Stimulated activated CD8-positive, alpha-beta memory T cell treated with anti-CD3 and anti-CD28 coated beads, Interleukin-2, amount 100 ng/mL, for 48 hours (primary cell): ENCODE data around the gene SLC41A3.

Source experiments
- DNase-seq, 2 donors: peaks; one replicate each; pipeline ENCODE4 v3.0.0-alpha.2; 2020; ENCODE audit warnings: low read depth in 2 of 2

The SLC41A3 gene

DNA sequence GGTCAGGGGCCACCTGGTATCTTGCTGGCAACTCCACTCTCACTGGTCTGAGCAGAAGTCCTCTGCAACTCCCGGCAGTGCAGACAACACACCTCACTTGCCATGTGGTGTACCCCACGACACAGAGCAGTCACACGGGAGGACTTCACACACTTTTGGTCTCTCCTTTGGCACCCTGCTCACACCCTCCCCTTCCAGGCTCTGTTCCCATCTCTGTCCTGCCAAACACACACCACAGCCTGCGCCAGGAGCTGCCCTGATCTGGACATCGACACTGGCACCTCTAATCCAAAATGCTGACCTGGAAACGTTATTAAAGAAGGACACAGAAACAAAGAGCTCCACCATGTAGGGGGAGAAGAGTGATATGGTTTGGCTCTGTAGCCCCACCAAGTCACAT lies 57.2 kb downstream of the SLC41A3 start:
- no peak for DNase-seq

DNA sequence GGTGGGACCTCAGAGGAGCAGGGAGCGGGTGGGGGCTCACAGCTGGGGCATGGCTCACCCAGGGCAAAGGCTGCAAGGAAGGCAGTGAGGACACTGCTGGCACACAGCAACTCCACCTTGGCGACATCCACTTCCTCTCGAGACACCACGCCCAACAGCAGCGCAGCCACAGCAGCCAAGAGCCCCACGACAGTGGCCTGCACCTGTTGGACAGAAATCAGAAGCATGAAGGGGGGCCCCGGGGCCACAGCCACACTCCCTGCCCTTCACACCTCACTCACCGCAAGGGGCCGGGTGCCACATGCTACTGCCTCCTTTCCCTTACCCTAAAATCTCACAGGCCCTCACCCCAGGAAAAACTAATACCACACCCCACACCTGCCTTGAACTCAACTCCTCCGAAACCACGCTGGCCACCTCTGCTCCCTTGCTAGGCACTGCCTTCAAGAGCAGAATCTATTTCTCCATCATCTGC lies 57.6 kb downstream of the SLC41A3 start:
- DNase-seq, result no peak

DNA sequence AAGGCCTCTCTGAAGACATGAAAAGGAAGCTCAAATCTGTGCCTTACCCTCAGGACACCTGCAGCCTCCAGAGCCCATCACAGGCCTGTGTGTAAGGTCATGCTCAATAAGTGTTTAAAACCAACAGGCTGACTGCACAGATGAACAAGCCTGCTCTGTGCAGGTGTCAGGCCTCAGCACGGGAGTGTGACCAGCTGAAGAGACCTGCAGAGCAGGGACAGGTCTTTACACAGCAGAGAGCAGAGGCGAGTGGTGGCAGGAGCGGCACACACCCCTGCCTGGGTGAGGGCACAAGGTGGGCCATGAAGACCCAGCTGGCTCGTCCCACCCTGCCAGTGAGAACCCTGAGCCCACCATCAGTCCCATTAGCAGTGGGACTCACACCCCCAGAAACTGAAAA lies 58.1 kb downstream of the SLC41A3 start:
- no peak for DNase-seq

DNA sequence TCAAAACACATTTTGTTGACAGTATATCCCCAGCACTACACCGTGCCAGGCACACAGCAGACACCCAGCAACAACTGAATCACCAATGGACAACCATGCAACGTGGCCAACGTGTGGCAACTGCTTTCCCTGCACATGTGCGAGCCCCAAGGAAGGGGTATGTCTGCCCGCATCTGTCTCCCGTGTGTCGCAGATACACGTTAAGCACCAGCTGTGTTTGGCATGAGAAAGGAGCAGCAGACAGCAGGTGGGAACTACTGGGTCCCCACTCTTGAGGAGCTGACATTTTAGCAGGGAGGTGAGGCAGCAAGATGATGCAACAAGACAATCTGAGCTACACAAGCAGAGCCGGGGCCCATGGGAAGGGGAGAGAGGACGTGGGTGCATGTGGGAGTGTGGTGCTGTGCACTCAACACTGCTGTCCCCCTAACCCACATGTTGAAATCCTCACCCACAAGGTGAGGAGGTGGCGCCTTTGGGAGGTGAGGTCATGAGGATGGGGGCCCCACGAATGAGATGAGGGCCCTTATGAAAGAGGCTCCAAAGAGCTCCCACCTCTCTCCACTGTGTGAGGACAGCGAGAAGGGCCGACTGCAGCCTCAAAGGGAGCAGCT lies 58.7 kb downstream of the SLC41A3 start:
- DNase-seq, result no peak

DNA sequence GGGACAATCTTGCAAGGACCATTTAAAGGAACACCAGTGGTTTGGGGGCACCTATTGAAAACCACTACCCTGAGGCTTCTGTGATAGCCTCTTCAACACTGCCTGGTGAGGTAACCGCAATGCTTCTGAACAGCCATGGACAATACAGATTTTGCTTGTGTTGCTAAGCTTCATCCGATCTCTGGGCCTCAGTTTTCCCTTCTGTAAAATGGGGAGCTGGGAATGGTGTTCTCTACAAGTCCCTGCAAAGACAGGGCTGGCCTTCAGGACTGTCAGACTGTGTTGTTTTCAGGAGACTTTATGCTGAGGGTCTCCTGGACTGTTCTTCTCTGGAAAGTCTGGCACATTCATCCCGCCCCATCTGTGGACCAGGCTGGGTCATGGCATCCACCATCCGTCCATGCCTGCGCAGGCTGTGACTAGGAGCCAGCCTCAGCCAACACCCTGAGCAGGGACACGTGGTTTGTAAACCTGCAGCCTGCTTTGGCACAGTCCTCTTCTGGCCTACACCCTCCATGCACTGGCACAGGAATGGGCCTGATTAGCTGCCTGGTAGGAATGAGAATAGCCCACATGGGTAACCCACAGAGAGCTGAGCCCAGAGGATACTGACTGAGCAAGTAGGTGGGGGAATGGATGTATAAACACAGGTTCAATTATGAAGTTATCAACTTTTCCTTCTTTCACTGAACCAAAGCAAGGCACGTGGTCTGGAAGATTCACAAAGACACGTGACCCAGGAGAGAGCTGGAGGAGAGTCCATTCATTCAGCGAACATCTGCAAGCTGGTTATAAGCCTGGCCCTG lies 59.7 kb downstream of the SLC41A3 start:
- no peak for DNase-seq

DNA sequence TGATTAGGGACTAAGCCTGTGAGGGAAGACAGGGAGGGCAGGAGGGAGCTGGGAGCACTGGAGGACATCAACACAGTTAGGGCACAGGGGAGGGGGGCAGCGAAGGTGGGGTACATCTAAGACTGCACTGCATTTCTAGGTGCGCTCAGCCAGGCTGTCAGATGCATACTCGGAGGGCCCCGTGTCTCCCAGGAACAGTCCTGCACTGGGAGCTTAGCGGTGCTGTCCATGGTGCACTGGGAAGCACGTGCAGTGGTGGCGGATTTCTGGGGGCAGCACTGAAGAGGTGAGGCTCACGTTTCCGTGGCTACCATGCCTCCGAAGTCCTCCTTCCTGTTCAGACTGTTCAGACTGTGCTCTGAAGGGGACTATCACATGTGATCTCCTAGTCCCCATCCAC lies 60.5 kb downstream of the SLC41A3 start:
- DNase-seq, result no peak

DNA sequence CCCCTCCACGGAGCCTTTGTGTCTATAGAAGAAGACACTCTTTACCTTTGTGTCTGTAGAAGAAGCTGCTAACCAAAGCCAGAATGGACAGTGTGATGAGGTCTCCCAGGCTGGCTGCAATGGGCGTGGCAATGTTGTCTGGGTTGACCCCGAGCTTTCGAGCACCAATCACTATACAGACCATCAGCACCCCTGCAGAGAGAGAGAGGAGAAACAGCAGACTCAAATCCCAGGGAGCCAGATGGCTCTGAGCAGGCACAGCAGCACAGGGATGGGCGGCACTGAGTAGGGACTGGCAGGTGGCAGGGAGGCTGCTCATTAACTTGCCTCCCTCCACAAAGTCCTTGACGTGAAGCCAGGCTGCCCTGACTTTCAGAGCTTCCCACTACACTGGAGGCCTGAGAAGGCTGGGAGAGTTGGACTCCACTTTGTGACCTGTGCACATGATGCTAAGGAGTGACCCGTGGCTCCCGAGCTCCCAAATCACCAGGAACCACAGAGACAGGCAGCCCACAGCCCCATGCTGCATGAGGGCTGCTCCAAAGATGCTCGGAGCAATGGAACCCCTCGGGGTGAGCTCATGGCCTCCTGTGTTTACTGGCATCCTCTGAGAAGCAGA lies 61.1 kb downstream of the SLC41A3 start:
- no peak for DNase-seq

DNA sequence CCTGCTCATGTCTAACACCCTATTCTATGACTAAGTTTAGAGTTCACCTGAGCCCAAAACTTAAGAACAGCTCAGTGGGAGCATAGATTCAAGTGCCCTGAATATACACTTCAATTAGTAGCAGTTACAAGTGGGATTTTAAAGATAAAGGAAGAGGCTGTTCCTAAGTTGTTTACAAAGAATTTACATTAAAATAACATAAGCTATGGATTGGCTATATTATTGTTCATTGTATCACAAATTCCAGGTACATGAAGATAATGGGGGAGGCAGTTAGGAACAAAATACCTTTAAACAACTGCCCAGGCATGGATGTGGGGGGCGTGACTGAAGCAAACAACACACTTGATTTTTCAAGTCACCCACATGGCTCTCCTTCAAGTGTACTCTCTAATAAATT lies 62.2 kb downstream of the SLC41A3 start:
- no peak for DNase-seq

DNA sequence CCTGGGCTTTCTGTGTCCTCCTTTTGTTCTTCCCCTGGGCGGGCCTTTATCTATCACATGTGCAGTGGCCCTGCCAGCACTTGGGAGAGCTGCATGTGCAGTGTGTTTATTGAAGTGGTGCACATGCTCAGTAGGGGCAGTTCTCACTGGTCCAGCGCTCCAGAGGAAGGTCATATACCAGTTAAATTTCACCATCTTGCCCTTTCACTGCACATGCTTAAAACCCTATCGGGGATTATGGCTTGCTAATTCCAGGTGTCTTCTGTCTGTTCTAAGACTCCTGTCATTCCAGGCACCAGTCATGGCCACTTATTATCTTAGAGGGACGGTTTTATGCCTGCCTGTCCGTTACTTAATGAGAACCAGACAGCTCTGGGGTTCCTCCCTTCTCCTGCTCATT lies 62.7 kb downstream of the SLC41A3 start:
- no peak for DNase-seq

DNA sequence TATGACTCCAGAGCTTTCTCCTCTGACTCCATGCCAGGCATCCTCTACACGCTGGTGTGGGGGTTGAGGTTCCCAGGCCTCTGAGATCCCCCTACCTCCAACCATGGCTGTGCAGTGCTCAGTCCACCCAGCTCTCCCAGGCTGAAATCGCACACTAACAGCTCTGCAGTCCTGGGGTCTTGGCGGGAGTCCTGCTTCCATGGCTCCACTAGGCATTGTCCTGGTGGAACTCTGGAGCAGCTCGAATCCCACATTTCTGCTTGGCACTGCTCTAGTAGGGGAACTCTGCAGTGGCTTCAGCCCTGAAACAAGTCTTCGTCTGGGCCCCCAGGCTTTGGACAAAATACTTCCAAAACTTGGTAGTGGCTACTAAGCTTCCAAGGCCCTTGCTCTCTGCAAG lies 64.2 kb downstream of the SLC41A3 start:
- DNase-seq, result no peak

DNA sequence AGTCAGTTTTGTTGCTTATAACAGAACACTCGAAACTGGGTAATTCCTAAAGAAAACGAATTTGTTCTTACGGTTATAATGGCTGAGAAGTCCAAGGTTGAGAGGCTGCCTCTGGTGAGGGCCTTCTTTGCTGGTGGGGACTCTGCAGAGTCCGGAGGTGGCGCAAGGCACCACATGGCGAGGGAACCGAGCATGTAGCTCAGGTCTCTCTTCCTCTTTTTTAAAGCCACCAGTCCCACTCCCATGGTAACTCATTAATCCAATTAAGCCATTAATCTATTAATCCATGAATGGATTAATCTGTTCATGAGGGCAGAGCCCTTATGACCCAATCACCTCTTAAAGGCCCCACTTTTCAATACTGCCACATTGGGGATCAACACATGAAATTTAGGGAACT lies 64.9 kb downstream of the SLC41A3 start:
- DNase-seq, result no peak

DNA sequence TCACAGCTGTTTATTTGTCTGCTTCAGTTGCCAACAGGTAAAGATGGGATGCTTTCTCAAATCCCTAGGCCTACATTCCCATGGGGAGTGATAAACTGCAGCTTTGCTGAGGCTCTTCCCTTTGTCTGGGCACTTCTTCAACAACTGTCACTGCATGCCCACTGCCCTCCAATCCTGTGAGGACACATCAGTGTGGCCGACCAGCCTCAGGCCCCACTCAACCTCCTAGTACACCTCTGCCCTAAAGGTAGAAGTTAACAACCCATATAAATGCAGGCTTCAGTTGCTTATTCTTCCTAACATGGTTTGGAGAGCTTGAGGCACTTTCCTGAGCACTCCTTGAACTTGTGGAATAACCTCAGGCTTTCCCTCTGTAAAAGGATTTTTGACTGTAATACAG lies 65.4 kb downstream of the SLC41A3 start:
- no peak for DNase-seq

DNA sequence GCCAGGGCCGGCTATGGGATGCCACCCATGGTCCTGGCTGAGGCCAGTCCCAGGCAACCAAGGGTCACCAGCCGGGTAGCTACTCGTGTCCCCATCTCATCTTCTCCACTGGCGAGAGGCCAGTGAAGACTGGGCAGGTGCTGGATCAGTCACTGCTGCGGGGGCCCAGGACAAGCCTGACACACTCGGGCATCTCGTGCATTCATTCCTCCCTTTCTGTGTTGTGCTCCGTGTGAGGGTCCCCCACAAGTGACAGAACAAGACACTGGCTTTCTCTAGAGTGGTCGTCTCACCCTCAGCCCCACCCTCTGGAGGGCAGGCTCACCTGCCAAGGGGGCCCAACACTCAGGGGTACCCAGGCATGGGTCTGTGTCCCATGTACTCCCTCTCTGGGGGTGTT lies 66.6 kb downstream of the SLC41A3 start:
- DNase-seq, result no peak

DNA sequence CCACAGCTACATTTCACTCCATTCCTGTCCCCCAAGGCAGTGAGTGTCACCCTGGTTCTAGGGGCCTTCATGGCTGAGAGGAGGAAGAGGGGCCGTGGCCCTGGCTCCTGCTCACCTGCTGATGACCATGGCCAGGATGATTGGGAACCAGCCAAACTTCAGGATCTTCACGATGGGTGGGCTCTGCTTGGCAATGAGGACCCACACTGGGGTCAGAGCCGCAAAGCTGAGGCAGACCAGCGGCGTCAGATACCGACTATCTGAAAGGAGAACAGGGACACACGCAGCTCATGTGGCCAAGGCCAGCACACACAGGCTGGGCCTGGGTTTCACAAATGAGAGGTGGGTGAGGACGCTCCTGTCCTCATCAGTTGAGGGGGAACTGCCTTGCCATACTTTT lies 67.3 kb downstream of the SLC41A3 start:
- DNase-seq, result no peak

DNA sequence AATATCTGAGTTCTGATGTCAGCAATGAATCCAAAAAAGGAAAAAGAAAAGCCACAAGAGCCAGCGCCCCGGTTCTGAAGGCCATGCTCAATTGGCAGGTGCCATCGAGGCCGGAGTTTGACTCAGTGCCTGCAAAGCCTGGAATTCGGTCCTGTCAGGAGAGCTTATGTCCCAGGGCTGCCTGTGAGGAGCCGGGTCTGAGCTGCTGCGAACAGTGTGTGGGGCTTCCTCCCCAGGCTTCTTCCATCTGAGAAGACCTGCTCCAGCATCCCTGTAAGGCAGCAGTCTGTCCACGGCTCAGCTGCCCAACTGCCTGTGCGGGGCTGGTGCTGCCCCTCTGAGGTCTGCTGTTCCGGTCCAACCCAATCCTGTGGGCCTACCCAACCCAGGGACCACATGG lies 68.8 kb downstream of the SLC41A3 start:
- DNase-seq, result no peak

DNA sequence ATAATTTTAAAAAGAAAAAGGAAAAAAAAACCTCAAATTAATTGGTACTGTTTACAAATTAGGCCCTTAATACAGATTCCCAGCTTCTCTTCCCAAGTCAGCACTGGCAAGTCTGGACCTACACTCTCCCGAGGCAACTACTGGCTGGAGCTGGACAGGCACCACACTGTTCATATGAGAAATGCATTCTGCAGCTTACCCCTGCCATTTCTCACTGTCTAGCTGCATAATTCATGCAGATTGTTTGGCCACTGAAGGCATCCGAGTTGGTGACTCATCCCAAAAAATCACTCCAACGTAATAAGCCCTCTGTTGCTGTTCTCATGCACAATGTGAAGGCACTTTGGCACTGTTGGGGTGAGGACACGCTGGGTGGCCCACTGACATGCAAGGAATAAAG lies 69.7 kb downstream of the SLC41A3 start:
- no peak for DNase-seq

DNA sequence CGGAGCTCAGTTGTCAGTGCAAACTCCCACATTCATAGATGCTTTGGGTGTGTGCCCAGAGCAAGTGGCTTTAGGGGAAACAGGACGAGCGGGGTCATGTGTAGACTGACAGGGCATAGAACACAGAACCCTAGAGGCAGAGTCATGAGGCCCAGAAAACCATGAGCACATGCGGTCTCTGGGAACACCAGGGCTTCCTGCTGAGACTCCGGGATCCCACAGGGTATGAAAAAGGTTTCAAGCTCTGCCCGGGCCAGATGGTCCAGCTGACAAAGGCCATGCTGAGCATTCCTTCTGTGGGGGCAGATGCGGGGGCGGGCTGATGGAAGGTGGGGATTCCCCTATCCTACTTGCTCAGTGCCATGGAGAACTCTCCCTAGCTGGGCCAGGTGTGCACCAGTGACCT lies 70.2 kb downstream of the SLC41A3 start:
- no peak for DNase-seq

DNA sequence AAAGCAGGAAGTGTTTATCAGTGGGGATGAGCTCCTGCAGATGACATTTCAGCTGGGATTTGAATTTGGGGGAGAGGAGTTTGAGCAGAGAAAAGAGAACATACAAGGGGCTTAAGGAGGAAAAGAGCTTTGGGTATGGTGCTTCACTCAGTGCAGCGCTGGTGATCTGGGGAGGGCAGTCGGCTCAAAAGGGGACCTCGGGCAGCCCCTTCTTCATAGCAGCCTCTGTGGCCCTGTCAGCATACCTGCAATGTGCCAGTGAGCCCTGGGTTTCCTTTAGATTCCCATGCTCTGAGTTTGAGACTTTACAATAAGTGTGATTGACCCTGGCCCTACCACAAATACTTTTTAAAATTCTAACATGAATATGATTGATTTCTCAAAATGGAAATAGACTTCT lies 74.7 kb downstream of the SLC41A3 start:
- no peak for DNase-seq

DNA sequence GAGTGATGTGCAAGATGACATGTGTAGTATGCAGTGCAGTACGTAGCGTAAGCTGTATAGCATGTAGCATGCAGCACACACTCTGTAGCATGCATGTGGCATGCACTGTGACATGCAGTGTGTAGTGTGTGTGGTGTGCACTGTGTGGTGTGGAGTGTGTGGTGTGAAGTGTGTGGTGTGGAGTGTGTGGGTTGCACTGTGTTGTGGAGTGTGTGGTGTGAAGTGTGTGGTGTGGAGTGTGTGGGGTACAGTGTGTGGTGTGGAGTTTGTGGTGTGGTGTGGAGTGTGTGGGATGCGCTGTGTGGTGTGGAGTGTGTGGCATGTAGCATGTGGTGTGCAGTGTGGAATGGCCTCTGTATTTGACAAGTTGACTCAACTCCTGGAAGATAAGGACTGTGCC lies 75.7 kb downstream of the SLC41A3 start:
- no peak for DNase-seq

DNA sequence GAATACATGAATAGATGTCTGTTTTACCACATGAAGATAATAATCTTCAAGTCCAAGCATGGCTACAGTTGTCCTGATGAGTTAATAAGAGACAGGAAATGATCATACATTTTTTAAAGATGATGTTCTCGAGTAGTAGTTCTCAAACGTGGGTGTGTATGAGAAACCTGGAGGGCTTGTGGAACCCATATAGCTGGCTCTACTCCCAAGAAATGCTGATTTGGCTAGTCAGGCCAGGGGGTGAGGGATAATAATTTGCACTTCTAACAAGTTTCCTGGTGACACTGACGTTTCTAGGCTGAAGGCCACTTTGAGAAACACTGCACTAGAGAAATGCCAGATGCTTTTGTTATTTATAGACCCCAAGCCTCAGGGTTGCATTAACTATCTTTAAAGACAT lies 78.0 kb downstream of the SLC41A3 start:
- DNase-seq, result no peak

DNA sequence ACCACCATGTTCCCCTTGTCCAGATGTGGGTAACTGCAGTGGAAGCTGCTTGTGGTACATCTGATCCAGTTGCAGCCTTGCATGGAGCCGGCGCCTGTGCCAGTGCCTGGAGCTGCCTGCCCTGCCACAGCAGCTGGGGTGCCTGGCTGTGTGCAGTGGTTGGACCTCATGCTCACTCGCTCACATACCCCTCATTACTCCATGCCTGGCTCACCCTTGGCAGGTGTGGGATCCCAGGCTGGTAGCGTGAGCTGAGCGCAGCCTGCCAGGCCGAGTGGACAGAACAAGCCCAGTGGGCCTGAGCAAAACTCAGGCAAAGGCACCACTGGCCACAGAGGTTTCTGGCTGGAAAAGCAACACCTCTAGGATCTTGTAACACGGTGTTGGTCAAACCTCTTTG lies 79.2 kb downstream of the SLC41A3 start:
- DNase-seq, result no peak

DNA sequence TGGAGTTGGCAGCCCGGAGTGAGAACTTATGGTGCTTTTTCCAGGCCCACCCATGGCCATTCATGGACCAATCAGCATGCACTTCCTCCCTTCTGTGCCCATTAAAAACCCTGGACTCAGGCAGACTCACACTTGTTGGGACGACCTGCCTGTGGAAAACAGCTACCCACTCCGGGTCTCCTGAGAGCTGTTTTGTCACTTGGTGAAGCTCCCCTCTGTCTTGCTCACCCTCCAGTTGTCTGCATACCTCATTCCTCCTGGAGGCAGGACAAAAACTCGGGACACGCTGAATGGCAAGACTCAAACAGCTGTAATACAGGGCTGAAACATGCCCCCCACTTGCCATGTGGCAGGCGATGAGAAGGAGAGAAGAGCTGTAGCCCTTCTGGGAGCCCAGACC lies 79.7 kb downstream of the SLC41A3 start:
- no peak for DNase-seq
